ENCODE measurements around the gene TTC12. TPM values are rescaled to one million over a fixed set of nuclear protein-coding genes. Genes with fewer than 3 reads are reported as not detected.
A peak's percentile ranks its signal among the peaks of the same experiment; 100 is the strongest.

Gene TTC12
- total RNA-seq, 1 donor from 2014 or later = 21.6 TPM

DNA sequence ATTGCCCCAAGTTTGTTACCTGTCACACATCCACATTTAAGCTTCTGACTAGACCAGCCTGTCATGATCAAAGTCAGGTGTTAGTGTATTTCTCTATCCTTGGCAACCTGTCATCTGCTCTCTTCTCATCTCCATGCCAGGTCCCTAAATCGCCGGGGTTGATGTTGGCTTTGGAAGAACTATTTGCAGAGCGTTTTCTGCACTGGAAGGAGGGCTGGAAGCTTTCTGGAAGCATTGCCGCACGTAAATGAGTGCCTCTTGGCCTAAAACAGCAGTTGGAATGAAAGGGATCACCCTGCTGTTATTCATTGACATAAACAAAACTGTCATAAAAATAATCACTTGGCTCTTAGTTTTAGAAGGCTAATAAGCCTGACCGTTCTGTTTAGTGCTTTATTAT is 1.4 kb downstream of the TTC12 start:
- peaks cover 16% of the 10 kb centered on the region for H3K4me1 Mint-ChIP-seq
- H3K27ac Mint-ChIP-seq (ENCODE audit: unreplicated experiment) = no peak overlapping the region
- peak overlapping the region; percentile 87 for H3K4me3 Mint-ChIP-seq
- H3K9me3 Mint-ChIP-seq = peaks cover 3% of the 10 kb centered on the region
- TF ChIP-seq, protein P1, sequence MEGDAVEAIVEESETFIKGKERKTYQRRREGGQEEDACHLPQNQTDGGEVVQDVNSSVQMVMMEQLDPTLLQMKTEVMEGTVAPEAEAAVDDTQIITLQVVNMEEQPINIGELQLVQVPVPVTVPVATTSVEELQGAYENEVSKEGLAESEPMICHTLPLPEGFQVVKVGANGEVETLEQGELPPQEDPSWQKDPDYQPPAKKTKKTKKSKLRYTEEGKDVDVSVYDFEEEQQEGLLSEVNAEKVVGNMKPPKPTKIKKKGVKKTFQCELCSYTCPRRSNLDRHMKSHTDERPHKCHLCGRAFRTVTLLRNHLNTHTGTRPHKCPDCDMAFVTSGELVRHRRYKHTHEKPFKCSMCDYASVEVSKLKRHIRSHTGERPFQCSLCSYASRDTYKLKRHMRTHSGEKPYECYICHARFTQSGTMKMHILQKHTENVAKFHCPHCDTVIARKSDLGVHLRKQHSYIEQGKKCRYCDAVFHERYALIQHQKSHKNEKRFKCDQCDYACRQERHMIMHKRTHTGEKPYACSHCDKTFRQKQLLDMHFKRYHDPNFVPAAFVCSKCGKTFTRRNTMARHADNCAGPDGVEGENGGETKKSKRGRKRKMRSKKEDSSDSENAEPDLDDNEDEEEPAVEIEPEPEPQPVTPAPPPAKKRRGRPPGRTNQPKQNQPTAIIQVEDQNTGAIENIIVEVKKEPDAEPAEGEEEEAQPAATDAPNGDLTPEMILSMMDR (conservative IDR thresholded peaks at IDR 0.05) = no peak
- peaks cover 29% of the 10 kb centered on the region for H3K36me3 Mint-ChIP-seq (ENCODE audit: low read depth)
- peaks cover 32% of the 10 kb centered on the region for H3K27me3 Mint-ChIP-seq (ENCODE audit: low read depth)
- no peak for DNase-seq (ENCODE audit: low read depth, low spot score)

DNA sequence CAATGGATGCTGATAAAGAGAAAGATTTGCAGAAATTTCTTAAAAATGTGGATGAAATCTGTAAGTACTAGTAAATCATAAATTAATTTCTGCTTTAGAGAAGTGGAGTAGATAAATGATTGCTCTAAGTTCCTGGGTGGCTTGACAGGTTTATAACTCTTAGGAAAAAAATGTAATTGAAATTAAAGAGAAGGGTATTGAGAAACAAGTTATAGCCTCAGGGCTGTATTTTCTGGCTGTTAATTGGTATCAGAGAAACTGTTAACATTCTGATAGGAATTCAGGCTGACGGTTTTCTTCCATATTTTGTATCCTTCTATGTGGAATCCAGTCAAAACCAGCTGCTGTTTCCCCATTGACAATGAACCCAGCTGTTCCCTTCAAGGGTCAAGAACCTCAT is 1.9 kb downstream of the TTC12 start:
- H3K9me3 Mint-ChIP-seq = peaks cover 3% of the 10 kb centered on the region
- peaks cover 16% of the 10 kb centered on the region for H3K4me1 Mint-ChIP-seq
- TF ChIP-seq, protein P1 (conservative IDR thresholded peaks at IDR 0.05) = no peak
- no peak overlapping the region for H3K27ac Mint-ChIP-seq (ENCODE audit: unreplicated experiment)
- no peak for DNase-seq (ENCODE audit: low read depth, low spot score)
- peaks cover 29% of the 10 kb centered on the region for H3K36me3 Mint-ChIP-seq (ENCODE audit: low read depth)
- peaks cover 27% of the 10 kb centered on the region for H3K27me3 Mint-ChIP-seq (ENCODE audit: low read depth)
- H3K4me3 Mint-ChIP-seq = peak overlapping the region; percentile 80

DNA sequence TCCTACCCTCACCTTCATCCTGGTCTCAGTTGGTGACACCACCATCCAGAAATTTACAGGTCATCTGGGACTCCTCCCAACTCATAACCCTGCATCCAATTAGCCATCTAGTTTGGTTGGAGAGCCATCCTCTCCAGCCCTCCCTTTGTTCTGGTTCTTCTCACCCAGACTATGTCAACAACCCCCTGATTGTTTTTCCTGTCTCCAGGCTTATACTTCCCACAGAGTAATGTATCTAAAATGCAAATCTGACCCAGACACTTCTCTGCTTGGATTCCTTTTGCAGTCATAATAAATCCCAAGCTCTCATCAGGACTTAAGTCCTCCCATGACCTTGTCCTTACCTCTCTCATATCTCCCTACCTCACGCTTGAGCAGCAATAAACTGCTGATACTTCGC is 3.0 kb downstream of the TTC12 start:
- TF ChIP-seq, protein P1 (conservative IDR thresholded peaks at IDR 0.05) = no peak
- Mint-ChIP-seq H3K27me3 (ENCODE audit: low read depth) (peaks cover 18% of the 10 kb centered on the region), H3K36me3 (ENCODE audit: low read depth) (peaks cover 29% of the 10 kb centered on the region), H3K4me3 (peak overlapping the region; percentile 52), H3K27ac (ENCODE audit: unreplicated experiment) (no peak overlapping the region), H3K4me1 (peaks cover 16% of the 10 kb centered on the region), H3K9me3 (peaks cover 3% of the 10 kb centered on the region)
- DNase-seq (ENCODE audit: low read depth, low spot score) = no peak

DNA sequence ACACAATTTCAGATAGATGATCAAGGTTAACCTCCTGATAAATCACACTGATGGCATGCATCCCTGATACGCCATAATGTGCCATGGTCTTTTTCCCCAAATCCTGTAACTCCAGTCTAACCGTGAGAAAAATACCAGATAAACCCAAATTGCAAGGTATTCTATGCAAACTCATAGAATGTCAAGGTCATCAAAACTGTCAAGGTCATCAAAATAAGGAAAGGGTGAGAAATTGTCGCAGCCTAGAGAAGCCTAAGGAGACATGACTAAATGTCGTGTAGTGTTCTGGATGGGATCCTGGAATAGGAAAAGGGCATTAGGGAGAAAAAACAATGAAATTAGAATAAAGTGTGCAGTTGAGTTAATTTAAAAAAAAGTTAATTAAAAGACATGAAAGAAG is 4.7 kb downstream of the TTC12 start:
- peaks cover 1% of the 10 kb centered on the region for H3K27me3 Mint-ChIP-seq (ENCODE audit: low read depth)
- no peak for DNase-seq (ENCODE audit: low read depth, low spot score)
- no peak overlapping the region for H3K27ac Mint-ChIP-seq (ENCODE audit: unreplicated experiment)
- H3K9me3 Mint-ChIP-seq = peaks cover 3% of the 10 kb centered on the region
- peaks cover 33% of the 10 kb centered on the region for H3K36me3 Mint-ChIP-seq (ENCODE audit: low read depth)
- TF ChIP-seq, protein P1 (conservative IDR thresholded peaks at IDR 0.05) = no peak
- H3K4me3 Mint-ChIP-seq = no peak overlapping the region
- peaks cover 13% of the 10 kb centered on the region for H3K4me1 Mint-ChIP-seq

DNA sequence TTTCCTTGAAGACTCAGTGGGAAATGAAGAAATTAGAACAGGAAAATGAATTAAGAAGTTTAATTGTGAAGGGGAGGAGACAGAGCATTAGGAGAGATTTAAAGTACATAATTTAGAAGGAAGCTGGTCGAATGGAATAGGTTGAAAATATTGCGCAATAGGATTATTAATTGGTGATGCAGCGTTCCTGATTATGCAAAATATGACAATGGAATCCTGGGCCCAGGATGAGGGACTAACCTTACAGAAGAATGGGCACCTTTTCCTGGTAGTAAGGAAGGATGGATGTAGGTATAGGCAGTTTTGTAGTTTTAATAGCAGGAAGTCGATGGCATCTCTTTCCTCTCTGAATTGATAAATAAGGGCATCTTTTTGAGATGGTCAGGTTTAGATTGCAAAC is 7.8 kb downstream of the TTC12 start:
- DNase-seq (ENCODE audit: low read depth, low spot score) = no peak
- no peaks in the 10 kb centered on the region for H3K27me3 Mint-ChIP-seq (ENCODE audit: low read depth)
- peaks cover 32% of the 10 kb centered on the region for H3K36me3 Mint-ChIP-seq (ENCODE audit: low read depth)
- TF ChIP-seq, protein P1 (conservative IDR thresholded peaks at IDR 0.05) = no peak
- no peak overlapping the region for H3K27ac Mint-ChIP-seq (ENCODE audit: unreplicated experiment)
- H3K4me1 Mint-ChIP-seq = no peaks in the 10 kb centered on the region
- H3K4me3 Mint-ChIP-seq = no peak overlapping the region
- peaks cover 3% of the 10 kb centered on the region for H3K9me3 Mint-ChIP-seq

DNA sequence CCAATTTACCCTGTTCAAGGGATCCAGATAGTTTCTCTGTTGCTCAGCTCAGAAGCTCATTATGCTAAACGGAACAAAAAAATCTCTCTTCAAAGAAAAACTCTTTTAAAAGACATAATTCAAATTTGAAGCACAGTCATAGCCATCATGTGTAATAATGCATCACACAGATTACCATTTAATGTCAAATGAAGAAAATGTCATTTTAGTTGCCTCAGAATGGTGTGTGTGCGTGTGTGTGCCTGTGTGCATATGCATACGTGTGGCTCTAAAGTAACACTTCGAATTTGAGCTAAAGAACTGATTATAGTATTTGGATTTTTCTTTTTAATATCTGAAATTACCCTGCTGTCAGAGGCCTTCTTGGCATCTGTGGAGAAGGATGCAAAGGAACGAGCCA is 9.9 kb downstream of the TTC12 start:
- peaks cover 18% of the 10 kb centered on the region for H3K36me3 Mint-ChIP-seq (ENCODE audit: low read depth)
- no peaks in the 10 kb centered on the region for H3K9me3 Mint-ChIP-seq
- DNase-seq (ENCODE audit: low read depth, low spot score) = no peak
- no peak overlapping the region for H3K27ac Mint-ChIP-seq (ENCODE audit: unreplicated experiment)
- H3K4me1 Mint-ChIP-seq = no peaks in the 10 kb centered on the region
- TF ChIP-seq, protein P1 (conservative IDR thresholded peaks at IDR 0.05) = no peak
- no peaks in the 10 kb centered on the region for H3K27me3 Mint-ChIP-seq (ENCODE audit: low read depth)
- H3K4me3 Mint-ChIP-seq = no peak overlapping the region

Data from neural crest cell (in vitro differentiated cells).